GM19043 (cell line): ENCODE data around the gene EML6.

Experiments
- ATAC-seq: cut with Tn5 transposase; IDR thresholded peaks from one replicate; pipeline ENCODE4 v1.9.1; 2021; ENCODE audit warnings: low read depth; ENCODE audit not compliant: unreplicated experiment

The EML6 gene

GRCh38 chr2:54902763-54903162 is 179.3 kb downstream of the EML6 start:
- ATAC-seq: no peak

DNA sequence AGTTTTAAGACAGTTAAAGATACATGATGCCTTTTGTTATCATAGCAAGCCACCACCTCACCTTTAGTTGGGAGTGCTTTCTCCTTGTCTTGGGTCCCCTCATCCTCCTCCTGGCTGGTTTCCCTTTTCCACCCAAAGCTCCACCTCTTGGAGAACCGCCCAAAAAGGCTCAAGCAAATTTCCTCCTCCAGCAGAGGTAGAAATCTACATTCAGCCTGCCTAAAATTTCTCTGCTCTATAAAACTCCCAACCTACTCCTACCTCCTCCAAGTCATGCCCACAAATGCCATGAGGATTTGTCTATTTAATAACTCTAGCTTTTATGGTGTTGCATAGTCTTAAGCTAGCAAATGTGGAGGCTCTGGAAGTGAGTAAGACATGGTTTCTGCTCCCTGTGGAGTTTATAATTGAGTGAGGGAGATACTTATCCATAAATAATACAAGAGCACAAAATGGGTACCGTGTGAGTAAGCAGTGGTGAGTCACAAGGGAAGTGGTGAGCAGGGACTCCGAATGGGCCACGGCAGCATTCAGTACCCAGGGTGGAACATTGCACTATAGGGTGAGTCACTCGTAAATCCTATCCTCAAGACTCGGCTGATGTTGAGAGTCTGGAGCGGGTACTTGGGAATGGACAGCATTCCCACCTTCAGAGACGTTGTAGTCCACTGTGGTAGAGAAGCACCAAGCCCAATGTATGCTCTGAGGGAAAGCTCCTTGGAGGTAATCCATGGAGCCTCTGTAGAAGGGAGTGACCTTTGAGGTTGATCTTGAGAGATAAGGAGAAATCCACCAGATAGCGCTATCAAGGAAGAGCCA is 180.5 kb downstream of the EML6 start:
- ATAC-seq: no peak

DNA sequence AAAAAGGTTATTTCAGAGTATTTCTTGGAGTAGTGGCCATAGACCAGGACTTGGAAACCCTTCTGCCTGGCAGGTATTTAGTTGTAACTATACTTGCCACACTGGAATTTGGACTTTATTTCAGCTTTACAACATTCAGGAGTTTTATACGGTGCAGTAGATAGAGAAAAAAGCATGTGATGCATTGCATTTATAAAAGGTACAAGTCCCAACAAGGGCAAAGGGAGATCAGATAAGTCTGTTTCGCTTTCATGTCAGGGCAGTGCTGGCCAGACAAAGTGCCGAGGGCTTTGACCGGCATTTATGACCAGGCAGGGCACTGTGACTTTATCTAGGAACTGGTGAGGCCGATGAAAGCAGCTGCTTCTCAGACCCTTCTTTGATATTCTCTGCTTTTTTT is 181.4 kb downstream of the EML6 start:
- no peak for ATAC-seq

- ATAC-seq: no peak
Observed at GRCh38 chr2:54906716-54907115, 183.3 kb downstream of the EML6 start.

DNA sequence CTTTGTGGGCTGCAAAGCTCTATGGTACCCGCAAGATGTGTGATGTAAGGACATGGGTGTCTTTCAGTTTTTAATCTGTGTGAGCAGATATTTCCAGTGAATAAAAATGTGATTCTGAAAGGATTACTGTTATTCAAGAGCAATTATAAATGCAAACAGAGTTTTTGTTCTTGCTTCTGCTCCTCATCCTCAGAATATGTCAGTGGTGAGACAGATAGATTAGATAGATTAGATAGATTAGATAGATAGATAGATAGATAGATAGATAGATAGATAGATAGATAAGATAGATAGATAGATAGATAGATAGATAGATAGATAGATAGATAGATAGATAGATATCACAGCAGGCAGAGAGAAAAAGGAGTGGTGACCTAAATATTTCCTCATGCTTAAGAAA is 184.2 kb downstream of the EML6 start:
- ATAC-seq: no peak

DNA sequence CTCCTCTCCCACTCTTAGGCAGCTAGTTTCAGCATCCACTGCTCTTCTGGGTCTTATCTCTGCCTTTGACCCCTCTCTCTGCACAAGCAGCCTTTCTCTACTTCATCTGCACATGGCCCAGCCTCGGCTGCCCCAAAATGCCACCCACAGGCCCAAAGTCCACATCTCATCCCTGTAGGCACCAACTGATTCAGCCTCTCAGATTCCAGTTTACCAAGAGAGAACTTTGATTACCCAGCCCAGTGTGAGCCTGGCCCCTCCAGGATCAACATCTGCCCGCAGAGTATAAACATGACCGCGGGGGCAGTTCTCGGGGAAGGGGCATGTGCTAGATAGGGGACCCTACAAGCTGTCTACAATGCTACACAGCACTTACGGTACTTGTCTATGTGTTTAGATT is 185.1 kb downstream of the EML6 start:
- ATAC-seq: no peak

GRCh38 chr2:54909001-54909400 is 185.5 kb downstream of the EML6 start:
- no peak for ATAC-seq

- no peak for ATAC-seq
Observed at GRCh38 chr2:54912305-54912704, 188.8 kb downstream of the EML6 start.

- ATAC-seq: no peak
Observed at GRCh38 chr2:54912893-54913292, 189.4 kb downstream of the EML6 start.

- no peak for ATAC-seq
Observed at GRCh38 chr2:54914637-54915036, 191.2 kb downstream of the EML6 start.

GRCh38 chr2:54915101-54915500 is 191.6 kb downstream of the EML6 start:
- no peak for ATAC-seq

GRCh38 chr2:54916637-54917036 is 193.2 kb downstream of the EML6 start:
- ATAC-seq: no peak

DNA sequence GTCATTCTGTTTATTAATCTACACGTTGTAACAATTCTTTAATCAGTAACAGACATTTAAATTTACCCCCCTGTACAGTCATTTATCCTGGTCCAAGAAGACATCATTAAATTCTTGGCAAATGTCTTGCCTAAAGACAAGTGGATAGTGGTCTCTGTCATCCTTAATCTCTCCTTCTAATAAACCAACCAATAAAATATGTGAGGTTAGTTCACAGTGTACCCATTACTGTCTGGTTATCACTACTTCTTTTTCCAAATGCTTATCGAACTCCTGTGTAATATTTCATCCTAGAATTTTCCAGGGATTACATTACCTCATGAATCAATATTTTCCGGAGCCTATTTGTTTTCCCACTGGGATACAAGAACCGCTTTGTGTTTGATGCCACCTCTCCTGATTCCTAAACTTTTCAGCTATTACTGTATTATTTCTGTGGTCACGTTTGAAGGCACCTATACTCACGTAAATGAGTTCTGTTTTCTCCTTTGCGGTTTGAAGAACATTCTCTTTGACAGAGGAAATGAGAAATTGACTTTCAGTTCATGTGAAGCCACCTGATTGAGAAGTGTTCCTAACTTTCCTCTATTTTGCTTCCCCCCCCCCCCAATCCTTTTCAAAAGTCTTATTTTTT is 195.3 kb downstream of the EML6 start:
- ATAC-seq: no peak

DNA sequence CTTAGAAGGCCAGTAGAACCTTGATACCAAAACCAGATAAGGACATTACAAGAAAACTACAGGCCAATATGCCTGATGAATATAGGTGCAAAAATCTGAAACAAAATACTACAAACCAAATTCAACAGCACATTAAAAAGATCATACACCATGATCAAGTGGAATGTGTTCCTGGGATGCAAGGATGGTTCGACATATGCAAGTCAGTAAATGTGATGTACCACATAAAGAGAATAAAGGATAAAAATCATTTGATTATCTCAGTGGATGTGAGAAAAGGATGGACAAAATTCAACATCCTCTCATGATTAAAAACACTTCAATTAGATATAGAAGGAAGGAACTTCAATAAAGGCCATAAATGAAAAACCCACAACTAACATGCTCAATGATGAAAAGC is 197.2 kb downstream of the EML6 start:
- ATAC-seq: no peak

DNA sequence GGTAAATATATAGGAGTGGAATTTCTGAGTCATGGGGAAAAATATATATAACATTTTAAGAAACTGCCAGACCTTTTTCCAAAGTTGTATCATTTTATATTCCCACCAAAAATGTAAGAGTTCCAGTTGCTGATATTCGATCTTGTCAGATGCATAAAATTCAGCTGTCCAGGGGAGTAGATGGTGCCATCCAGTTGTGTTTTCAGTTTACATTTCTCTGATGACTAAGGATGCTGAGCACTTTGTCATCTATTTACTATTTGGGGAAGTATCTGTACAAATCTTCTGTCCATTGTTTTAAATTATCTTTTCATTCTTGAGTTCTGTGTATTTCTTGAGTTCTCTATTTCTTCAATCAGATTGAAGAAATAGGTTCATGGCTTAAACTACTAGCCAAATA is 200.7 kb downstream of the EML6 start:
- no peak for ATAC-seq

DNA sequence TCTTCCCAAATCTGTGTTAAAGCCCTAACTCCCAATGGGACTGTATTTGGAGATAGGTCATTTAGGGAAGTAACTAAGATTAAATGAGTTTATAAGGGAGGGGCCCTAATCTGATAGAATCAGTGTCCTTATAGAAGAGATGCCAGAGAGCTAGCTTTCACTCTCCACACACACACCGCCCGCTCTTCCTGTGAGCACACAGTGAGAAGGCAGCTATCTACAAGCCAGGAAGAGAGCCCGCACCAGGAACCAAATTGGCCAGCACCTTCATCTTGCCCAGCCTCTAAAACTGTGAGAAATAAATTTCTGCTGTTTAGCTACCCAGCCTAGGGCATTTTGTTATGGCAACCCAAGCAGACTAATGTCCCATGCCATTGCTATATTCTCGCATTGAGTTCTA is 201.6 kb downstream of the EML6 start:
- ATAC-seq: no peak

- ATAC-seq: no peak
Observed at GRCh38 chr2:54927085-54927750, 203.8 kb downstream of the EML6 start.

DNA sequence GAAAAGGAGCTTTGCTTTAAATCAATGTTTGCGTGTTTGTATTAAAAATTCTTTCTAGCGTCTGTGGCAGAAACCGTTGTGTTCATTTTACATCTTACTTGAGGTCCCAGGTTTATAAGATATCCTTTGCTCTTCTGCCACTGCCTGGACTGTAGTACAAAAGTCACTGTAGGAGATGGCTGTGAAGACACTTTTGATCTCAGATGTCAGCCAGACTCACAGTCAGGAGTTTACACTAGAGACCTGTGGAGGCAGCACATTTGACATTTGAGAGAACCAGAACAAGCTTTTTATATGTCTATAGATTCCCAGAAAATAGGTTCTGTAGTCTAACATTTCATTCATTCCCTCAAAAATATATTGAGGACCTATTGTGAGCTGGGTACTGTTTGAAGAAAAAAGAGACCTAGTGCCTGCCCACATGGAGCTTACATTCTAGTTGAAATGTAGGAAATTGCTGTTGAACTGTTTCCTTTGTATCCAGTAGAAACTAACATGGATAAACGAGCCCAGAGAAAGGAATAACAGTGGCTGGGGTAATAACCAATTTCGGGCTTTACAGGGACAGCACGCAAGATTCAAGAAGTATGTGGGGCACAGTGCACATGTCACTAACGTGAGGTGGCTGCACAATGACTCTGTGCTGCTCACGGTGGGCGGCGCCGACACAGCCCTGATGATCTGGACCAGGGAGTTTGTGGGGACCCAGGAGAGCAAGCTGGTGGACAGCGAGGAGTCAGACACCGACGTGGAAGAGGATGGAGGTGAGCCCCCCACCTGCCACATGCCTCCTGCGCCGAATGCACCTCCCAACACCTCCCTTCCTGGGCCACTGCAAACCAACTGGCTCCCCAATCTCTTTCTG is 204.5 kb downstream of the EML6 start:
- ATAC-seq: no peak

DNA sequence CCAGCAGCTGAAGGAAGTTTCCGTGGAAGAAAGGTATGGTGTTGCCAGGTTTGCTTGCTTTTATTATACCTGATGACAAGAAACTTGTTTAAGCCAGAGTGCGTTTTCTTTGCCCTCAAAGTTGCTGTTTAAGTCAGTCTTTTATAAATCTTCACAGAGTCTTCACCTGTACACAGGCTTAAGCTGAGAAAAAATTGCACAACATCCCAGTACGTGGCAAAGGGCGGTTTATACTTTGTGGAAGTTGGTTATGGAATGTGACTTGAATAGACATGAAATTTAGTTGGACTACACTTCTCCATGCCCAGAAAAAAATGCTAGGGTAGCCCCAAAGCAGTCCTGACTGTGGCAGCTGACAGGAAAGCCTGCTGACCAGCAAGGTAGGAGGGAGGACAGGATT is 205.3 kb downstream of the EML6 start:
- no peak for ATAC-seq

DNA sequence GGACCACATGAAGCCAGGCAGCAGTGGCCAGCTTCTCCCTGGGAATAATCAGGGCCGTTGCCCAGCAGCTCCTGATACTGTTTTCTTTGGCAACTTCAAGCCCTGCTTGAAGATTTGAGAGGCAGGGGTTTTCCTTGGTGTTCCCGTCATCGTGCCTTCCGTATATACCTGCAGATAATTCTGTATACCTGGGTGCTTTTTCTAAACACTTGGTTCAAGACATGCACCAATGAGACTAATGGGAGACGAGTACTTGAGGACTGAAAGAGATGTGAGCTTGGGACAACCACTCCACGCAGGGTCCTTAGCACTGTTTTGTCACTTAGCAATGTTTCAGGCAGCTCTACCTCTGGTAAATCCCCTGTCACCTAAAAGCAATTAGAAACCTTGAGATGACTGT is 208.0 kb downstream of the EML6 start:
- ATAC-seq: no peak

DNA sequence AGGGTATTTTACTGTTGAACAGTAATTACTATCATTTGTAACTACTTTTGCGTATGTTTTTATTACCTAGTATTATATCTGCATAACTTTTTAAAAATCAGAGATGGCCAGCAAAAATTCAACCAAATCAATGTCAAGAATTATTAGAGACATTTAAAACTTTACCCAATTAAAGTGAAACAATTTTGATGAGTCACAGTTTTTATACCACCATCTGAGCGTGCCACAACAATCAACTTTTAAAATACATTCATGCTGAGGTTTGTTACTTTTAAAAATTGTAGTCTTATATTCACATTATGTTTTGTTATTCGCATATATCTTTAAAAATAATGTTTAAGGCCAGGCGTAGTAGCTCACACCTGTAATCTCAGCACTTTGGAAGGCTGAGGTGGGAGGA is 211.9 kb downstream of the EML6 start:
- ATAC-seq: no peak
